GM18502 (cell line): ENCODE measurements around the gene IL22RA1.

Experiments
- ATAC-seq: cut with Tn5 transposase; IDR thresholded peaks from one replicate; pipeline ENCODE4 v1.9.1; 2021; ENCODE audit warnings: mild to moderate bottlenecking; ENCODE audit not compliant: unreplicated experiment, poor library complexity

Gene IL22RA1

DNA sequence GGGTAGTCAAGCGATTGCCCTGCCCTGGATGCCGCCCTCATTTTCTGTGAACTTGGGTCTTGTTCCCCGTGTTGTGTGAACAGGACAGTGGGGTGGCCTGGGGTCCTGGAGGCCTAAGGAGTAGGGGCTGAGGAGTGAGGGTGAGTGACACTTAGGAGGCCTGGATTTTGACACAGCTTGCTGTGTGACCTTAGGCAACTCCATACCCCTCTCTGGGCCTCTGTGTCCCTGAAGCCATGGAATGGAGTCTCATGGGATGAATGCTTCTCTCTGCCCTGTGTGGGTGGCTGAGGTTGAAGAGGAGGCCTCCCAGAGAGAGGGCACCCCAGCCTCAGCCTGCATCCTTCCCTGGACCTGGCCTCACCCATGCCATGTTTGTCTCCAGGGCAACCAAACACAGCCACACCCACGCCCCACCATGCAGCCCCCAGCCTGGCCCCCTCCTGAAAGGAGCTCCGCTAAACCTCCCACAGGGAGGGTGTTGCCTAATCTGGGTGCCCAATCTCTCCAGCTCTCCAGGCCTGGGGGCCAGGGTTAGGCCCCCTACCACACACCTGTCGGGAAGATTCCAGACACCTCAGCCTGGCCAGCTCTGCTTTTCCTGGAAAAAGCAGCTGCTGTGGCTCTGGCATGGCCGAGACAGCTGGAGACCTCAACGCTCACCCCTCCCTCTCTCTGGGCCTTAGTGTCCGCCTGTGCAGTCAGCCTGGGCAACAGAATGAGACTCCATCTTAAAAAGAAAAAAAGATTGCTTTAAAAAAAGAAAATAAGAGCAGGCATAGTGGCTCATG lies 40.9 kb downstream of the IL22RA1 start:
- no peak for ATAC-seq

DNA sequence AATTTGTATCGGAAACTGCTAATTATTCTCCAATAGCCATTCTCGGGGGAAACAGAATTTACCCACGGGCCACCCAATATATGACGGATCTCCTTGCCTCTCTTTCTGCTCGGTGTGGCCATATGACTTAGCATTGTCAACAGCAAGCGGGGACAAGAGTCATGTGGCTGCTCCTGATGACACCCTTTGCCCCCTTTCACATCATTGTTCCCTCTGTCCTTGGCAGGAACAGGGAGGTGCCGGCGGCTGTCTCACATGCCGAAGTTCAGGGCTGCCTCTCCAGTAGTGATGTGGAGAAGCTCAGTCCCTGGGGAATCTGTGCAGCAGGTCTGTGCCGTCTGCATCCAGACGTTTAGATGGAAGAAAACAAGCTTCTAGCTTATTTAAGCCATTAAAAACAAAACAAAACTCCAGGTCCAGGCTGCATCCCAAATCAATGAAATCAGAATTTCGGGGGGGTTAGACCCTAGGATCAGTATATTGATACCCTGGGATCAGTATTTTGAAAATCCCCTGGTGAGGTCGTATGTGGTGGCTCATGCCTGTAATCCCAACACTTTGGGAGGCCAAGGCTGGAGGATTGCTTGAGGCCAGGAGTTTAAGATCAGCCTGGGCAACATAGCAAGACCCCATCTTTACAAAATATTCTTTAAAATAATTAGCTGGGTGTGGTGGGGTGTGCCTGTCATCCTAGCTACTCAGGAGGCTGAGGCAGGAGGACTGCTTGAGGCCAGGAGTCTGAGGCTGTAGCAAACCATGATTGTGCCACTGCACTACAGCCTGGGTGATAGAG lies 41.8 kb downstream of the IL22RA1 start:
- ATAC-seq = no peak

DNA sequence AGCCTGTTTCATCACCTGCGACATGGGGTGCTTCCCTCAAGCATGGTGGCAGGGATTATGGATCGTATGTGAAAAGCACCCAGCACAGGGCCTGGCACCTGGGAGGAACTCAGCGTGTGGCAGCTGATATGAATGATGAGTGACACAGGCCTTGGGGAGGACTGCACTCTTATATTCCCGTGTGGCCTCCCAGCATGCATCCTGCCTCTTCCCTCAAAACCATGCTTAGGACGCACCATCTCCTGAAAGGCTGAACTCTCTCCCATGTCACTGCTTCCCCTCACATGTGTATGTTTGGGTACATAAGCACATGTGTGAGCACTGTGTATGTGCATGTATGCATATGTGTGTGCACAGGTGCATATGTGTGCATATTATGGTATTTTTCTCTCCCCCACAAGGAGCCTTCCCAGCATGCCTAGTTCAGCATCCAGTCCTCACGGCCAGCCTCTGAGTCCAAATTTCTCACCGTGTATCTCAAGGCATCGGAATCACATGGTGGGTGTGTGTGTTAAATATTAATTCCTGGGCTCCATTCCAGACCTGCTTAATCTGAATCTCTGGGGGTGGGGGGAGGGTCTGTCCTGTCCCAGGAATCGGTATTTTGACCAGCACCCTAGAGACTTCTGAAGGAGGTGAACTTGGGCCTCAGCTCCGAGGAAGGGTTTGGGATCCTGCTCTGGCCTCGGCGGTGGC lies 43.8 kb downstream of the IL22RA1 start:
- ATAC-seq = no peak

DNA sequence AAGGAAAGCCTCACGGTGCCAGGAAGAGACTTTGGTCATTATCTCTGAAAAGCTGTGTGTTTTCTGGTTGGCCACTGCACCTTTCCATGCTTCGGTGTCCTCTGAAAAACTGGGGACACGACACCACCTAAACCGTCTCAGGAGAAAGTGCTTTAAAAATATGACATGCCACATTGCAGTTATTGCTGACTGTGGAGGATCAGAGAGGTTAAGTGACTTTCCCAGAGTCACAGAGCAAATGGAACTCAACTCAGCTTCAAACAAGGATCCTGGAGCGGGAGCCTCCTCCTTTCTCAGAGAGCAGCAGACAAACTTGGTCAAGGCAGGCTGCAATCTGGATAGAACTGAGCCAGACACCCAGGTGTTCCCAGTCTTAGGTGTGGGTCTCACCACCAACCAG lies 44.8 kb downstream of the IL22RA1 start:
- ATAC-seq = no peak

DNA sequence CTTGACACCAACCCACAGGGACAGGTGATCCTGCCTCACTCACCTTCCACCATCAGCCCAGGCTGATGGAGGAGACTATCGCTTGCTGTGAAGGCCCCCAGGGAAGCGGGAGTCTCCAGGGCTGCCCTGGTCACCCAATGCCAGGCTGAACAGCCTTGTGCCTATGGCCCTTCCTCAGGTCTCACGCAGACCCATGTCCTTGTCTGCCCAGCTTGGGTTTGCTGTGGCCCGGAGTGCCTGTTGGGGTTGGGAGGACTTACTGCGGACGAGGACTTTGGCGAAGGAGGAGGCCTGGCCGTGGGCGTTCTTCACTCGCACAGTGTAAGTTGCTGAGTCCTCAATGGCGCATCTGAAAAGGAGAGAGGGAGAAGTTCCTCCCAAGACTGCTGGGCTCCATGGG lies 45.3 kb downstream of the IL22RA1 start:
- ATAC-seq = no peak

DNA sequence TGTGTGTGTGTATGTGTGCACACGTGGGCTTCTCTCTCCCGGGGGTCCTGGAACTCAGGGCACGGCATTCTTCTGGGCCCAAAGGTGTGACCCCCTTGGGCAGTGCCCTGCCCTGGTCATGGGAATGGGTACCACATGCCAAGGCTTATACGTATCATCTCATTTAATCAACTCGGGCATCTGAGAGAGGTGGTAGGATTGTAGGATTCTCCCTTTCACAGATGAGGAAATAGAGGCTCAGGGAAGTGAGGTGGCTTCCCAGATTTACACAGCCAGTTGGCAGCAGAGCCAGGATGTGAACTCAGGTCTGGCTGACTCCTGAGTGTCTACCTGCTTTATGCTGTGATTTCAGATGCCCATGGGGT lies 46.2 kb downstream of the IL22RA1 start:
- no peak for ATAC-seq

DNA sequence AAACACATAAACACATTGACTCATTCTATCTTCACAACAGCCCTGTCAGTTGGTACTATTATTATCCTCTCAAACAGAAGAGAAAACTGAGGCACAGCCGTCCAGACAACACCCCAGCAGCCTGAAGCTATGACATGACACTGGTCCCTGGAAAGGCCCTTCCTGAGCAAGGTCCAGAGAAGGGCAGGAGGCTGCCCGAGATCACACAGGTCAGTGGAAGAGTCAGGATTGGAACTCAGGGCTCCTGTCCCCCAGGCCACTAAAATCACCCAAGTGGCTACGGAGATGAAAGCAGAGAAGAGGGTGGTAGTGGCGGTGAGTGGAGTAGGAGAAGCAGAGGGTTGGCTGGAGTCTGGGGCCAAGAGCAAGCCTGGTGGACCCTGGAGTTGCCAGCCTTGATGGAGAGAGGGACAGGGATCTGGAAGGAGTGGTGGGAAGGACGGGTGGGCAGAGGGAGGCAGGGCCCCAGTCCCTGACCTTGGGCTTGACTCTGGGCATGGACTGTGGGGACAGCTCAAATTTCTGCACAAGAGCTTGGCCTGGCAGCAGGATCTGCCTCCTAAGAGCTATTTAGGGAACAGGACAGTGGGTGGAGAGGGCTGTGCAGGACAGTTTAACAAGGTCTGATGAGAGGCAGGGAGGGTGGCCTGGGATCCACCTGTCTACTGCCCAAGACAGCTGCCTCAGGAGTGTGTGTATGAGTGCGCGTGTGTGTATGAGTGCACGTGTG lies 46.8 kb downstream of the IL22RA1 start:
- no peak for ATAC-seq

DNA sequence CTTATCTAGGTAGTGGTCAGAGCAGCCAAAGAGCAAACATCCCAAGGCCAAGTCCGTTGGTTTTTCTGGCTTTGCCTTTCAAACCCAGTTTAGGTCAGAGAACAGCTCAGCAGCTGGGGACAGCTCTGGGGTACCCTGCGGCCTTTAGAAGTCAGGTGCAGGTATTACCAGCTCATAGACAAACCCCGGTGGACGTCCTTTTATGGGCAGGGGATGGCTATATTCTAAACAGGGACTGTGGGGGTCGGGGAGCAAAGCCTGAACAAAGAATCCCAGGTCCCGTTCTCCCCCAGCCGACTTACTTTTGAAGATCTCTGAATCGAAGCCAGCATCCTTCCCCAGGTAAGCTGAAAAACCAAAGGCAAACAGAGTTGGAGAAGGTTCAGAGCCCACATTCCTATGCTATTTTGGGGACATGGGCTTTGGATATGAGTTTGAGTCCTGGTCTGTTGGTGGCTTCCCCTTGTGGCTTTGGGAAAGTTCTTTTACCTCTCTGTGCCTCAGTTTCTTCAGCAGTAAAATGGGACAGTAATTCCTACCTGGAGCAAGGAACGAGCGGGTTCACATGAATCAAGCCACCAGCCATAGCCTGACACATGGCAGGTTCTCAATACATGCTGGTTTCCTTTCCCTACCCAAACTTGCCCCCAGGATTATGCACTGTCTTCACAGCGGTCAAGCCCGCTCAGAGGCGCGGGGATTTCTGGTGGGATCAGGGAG lies 47.6 kb downstream of the IL22RA1 start:
- no peak for ATAC-seq

DNA sequence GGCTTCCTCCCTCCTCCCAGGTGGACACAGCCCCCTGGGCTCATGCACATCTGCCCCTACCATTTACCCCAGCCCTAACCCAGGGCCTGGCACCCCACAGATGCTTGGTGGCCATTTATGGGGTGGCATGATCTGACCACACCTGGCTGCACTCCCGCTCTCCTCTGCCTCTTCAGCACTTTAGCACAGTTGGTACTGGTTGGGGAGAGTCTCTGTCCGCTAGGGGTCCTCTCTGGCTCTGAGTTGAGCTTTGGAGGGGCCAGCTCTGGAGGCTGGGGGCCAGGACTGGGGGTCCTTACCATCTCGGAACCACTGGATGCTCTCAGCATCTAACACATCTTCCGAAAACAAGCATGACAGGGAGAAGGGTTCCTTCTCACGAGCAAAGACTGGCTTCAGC lies 48.4 kb downstream of the IL22RA1 start:
- ATAC-seq = no peak

DNA sequence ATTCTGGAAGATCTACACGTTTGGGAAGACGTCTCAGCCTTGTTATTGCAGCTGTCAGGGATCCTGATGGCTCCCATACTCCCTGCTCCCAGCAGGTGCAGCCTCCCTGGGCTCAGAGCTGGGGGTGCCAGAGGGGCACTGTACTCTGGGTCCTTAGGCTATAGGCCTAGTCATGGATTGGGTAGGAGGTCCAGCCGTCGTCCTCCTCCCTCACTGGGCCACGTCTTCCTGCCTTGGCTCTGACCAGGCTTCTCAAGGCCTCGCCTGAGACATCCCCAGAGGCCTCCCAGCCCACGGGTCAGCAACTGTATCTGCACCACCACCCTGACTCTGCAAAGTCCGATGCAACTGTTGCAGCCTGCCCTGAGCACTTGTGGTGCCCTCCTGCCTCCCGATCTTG lies 49.2 kb downstream of the IL22RA1 start:
- no peak for ATAC-seq

DNA sequence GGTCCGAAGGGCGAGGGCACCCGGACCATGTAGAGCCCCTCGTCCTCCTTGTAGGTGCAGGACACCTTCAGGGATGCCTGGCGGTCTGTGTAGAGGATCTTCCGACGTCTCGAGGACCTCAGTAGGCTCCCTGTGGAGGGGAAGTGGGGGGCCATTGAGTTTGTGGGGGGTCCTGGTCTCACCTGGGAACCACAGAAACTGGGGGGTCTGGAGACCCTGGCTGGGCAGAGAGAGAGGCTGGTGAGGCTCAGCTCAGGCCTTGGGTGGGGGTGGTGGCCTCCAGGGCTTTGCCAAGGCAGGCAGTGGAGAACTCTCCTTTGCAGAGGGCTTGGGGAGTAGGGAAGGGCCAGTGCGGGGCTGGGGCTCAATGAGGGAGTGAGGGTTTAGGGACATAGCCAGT lies 50.0 kb downstream of the IL22RA1 start:
- no peak for ATAC-seq

DNA sequence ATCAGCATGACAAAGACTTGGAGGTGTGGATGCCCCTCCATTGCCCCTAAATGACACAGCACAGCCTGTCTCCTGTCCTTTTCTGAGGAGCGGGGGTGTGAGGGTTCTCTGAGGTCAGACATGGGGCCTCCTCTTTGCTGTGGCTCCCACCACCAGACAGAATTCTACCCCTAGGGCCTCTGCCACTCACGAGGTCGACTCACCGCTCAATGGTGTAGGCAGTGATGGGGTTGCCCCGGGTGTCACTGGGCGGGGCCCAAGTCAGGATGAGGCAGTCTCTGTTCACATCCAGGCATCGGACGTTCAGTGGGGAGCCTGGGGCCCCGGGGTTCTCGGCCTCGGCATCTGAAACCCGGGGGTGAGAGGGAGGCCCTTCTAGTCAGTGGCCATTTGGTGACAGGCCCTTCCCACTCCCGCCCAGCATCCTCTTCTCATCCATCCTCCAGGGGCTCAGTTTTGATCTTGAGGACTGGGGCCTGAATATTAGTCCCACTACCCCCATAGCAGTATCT lies 50.9 kb downstream of the IL22RA1 start:
- no peak for ATAC-seq

DNA sequence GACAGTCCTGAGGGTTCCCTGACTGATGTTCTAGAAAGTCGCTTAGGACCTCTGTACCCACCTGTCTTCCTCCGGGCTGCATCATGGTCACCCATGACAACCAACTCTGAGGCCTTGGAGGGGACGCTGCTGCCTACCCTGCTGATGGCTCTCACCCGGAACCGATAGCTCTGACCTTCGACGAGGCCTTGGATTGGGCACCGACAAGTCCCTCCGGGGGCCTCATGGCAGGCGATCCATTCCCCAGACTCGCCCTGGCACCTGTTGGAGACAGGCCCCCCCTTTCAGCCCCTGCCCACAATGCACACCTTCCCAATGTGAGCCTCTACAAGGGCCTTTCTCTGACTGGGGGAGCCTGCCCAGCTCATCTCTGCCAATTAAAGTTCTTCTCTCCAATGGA lies 52.2 kb downstream of the IL22RA1 start:
- no peak for ATAC-seq

DNA sequence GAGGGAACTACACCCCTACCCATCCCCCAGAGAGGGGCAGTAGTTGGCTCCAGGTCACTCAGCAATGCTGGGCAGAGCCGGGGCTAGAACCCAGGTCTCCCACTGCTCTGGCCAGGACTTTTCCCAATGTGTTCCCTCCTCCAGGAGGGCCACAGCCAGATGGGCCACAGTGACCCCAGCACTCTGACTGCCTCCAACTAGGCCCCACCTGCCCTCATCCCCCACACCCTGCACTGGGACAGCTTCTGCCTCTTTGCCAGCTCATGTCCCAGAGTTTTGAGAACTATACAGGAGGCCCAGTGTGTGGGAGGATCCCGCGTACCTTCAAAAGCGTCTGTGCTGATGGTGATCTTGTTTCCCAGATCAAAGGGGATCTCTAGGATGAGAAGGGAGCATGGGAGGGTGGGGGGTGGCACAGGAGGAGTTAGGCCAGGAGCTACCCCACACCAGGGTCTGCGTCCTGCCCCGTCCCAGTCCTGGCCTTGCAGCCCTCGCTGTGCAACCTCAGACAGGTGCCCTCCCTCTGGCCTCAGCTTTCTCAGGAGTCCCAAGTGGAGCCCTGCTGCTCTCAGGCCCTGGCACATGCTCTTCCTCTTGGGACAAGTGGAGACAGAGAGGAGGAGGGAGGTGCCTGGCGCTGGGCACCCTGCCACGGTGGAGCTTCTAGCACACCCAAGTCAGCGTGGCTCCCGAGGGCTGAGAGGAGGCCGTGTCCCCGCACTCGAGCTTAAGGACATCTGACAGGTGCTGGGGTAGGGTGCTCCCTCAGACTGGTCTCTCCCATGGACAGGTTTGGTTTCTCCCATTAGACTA lies 53.0 kb downstream of the IL22RA1 start:
- ATAC-seq = no peak

DNA sequence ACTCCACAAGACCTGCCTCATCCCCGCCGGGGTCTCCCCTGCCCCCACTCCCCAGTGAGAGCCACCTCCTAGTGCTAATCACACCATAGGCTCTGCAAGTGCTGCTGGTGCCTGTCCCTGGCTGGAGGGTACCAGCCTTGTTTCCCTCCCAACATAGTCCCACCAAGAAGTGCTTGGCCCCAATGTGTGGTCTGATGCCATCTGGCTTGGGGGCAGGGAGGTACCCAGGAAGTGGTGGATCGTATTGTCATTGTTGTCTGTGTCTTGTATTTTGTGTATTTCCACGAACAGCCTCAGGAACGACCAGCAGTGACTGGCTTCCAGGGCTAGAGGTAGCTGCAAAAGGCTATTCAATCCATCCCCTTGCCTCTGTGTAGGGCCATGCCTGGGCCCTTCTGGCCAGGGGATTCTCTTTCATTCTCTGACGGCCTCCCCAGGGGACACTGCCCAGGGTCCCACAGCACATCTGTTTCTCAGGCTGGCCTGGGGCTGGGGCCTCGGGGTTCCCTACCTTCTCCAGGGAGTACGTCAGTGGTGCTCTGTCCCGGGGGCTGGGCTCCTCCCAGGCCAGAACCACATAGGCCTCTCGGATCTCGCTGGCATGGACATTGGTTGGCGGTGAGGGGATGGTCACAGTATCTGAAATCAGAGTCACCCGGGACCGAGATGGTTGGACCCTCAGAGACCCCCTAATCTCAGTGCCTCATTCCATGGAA lies 53.8 kb downstream of the IL22RA1 start:
- ATAC-seq = no peak

DNA sequence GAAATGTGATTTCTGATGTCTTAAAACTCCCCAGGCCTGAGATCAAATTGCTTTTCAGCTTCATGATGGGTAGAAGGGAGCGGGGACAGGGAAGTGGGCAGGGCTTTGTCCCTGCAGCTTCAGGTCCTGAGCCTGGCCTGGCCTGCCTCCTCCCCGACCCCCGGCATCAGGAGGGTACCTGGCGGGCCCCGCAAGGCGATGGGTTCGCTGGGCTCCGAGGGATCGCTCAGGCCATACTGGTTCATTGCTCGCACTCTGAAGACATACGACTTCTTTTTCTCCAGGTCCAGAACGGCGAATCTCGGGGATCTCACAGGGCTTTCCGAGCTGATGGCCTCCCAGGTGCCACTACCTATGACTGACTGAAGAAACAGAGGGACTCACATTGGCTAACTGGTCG lies 56.5 kb downstream of the IL22RA1 start:
- ATAC-seq = no peak

DNA sequence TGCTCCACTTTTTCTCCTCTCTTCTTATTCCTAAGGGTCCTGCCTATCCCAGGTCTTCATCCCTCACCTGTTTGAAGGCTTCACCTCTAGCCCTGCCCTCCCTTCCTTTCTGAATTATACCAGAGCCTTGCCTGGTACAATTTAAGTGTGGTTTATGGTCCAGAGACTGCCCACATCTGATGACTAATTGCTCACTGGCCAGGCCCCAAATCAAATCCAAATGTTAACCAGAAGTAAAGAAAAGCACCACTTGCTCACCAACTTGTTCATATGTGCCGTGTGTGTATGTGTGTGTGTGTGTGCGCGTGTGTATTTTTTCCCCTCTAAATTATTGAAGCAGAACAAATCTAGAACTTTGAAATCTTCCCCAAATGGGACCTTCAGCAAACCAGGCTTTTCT lies 57.4 kb downstream of the IL22RA1 start:
- ATAC-seq = no peak

DNA sequence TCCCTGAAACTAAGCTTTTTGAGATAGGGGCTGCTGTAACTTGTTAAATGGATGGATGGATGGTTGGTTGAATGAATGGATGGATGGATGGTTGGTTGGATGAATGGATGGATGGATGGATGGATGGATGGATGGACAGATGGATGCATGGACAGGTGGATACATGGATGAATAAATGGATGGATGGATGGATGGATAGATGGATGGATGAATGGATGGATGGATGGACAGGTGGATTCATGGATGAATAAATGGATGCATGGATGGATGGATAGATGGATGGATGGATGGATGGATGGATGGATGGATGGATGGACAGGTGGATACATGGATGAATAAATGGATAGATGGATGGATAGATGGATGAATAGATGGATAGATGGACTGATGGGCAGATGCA lies 57.9 kb downstream of the IL22RA1 start:
- ATAC-seq = no peak
